Aorta (tissue), 5 donors: ENCODE data around the gene BLTP3A. TPM values are rescaled to one million over a fixed set of nuclear protein-coding genes. Genes with fewer than 3 reads are reported as not detected.

Experiments used
- ATAC-seq: fragments of 200-7000 bp; cut with Tn5 transposase; one replicate; pipeline ENCODE4 v1.9.1; 2022; ENCODE audit warnings: moderate library complexity; ENCODE audit not compliant: low FRiP score
- DNase-seq, 2 donors: peaks; one replicate each; pipeline ENCODE4 v3.0.0-alpha.2; 2020
- H3K27ac ChIP-seq, 2 donors: one replicate each; pipeline ENCODE4 v1.5.1; 2013; ENCODE audit warnings: low read length in 2 of 2, mild to moderate bottlenecking in 2 of 2, moderate library complexity in 2 of 2, control low read depth in 1 of 2, inconsistent platforms in 1 of 2, low read depth in 1 of 2
- H3K27me3 ChIP-seq, 2 donors: one replicate each; pipeline ENCODE4 v1.6.1; 2013; ENCODE audit warnings: control low read depth in 1 of 2, low read length in 1 of 2, mild to moderate bottlenecking in 1 of 2, moderate library complexity in 1 of 2; ENCODE audit not compliant: insufficient read depth in 2 of 2, control insufficient read depth in 1 of 2
- H3K36me3 ChIP-seq, 2 donors: one replicate each; pipeline ENCODE4 v1.6.1; 2013; ENCODE audit warnings: control low read depth in 1 of 2, low read length in 1 of 2, mild to moderate bottlenecking in 1 of 2; ENCODE audit not compliant: insufficient read depth in 2 of 2, control insufficient read depth in 1 of 2
- H3K4me1 ChIP-seq, 2 donors: one replicate each; pipeline ENCODE4 v1.6.1; 2013; ENCODE audit warnings: low read length in 2 of 2, control low read depth in 1 of 2, mild to moderate bottlenecking in 1 of 2, moderate library complexity in 1 of 2; ENCODE audit not compliant: insufficient read depth in 2 of 2, control insufficient read depth in 1 of 2
- H3K4me3 ChIP-seq, 2 donors: one replicate each; pipeline ENCODE4 v1.5.1; 2013; ENCODE audit warnings: low read length in 2 of 2, control low read depth in 1 of 2, mild to moderate bottlenecking in 1 of 2
- H3K9me3 ChIP-seq: one replicate; pipeline ENCODE4 v1.6.1; 2013; ENCODE audit warnings: mild to moderate bottlenecking, low read length; ENCODE audit not compliant: control insufficient read depth
- WGBS, 2 donors: extraction: QIAGEN DNeasy Blood & Tissue Kit; methylation state at CpG; one replicate each; pipeline ENCODE4 v1.1.7; 2013; 5-methylcytosine and 5-hydroxymethylcytosine counted together
- intact Hi-C, 2 donors: fragments of 100-400 bp; cut with DNase I; formaldehyde crosslinking; loops; one replicate each; pipeline versions ENCODE4 v1.14.2 to v1.15.0; 2022
- polyA plus RNA-seq, 2 donors: library from polyadenylated mRNA; stranded (reverse); fragments of 200-250 nt; gene quantifications; one replicate each; pipeline ENCODE4 v1.2.3, GENCODE V29; 2013
- total RNA-seq, 2 donors: library from RNA; stranded (reverse); fragmentation: NEBNext Ultra II Directional; extraction: Animal tissue kit (Norgen Biotek cat#: 25700); gene quantifications; one replicate each; pipeline ENCODE4 v1.2.1, GENCODE V29; 2021
- donor health status: healthy with polysubstance abuse.
- donor health status: Bipolar disorder and iron deficiency.
- donor health status: DM: no; HTN: no; CAD: no.
- donor health status: DM: no; HTN: no; CAD: no.
- donor health status: DM: yes; HTN: yes; CAD: no.

Gene BLTP3A
- total and polyA plus RNA-seq, 4 donors, result 1.1 to 12.0 (median 6.6) TPM

GRCh38 chr6:34834789-34835518, 43.1 kb downstream of the BLTP3A start:
- Histone ChIP-seq H3K4me1 (no peaks in the 10 kb centered on the region), H3K4me3 (no peak overlapping the region), H3K9me3 (no peaks in the 10 kb centered on the region), H3K36me3 (peaks cover 0 to 3% of the 10 kb centered on the region in 2 donors), H3K27me3 (no peaks in the 10 kb centered on the region), H3K27ac (no peak overlapping the region)
- WGBS, 2 donors, result 89 to 90% methylated on average over 4 of the region's 4 CpGs
- no peak for DNase-seq
- ATAC-seq, result no peak
- intact Hi-C loops, result no loop called here

- Histone ChIP-seq H3K4me3 (no peak overlapping the region), H3K27ac (no peak overlapping the region), H3K4me1 (no peaks in the 10 kb centered on the region), H3K9me3 (no peaks in the 10 kb centered on the region), H3K27me3 (no peaks in the 10 kb centered on the region), H3K36me3 (peaks cover 0 to 3% of the 10 kb centered on the region in 2 donors)
- DNase-seq (no peak), ATAC-seq (no peak)
- WGBS, 2 donors, result 92 to 94% methylated on average over 4 of the region's 4 CpGs
- intact Hi-C loops, result no loop called here
These were observed 44.1 kb downstream of the BLTP3A start for GRCh38 chr6:34836008-34836407.

- intact Hi-C loops, result no loop called here
- no peaks in the 10 kb centered on the region for H3K9me3 ChIP-seq
- no peaks in the 10 kb centered on the region for H3K27me3 ChIP-seq
- H3K36me3 ChIP-seq, result peaks cover 0 to 3% of the 10 kb centered on the region in 2 donors
- DNase-seq, result no peak
- 66 to 78% methylated on average over 2 of the region's 2 CpGs for WGBS, 2 donors
- H3K4me1 ChIP-seq, result no peaks in the 10 kb centered on the region
- ATAC-seq, result no peak
- H3K4me3 ChIP-seq, result no peak overlapping the region
- H3K27ac ChIP-seq, result no peak overlapping the region
These were observed 44.6 kb downstream of the BLTP3A start for GRCh38 chr6:34836451-34836850.

- no peaks in the 10 kb centered on the region for H3K4me1 ChIP-seq
- H3K36me3 ChIP-seq, result peaks cover 0 to 3% of the 10 kb centered on the region in 2 donors
- intact Hi-C loops, result no loop called here
- DNase-seq, result no peak
- H3K4me3 ChIP-seq, result no peak overlapping the region
- H3K27ac ChIP-seq, result no peak overlapping the region
- H3K27me3 ChIP-seq, result no peaks in the 10 kb centered on the region
- no peaks in the 10 kb centered on the region for H3K9me3 ChIP-seq
- no peak for ATAC-seq
These were observed 45.6 kb downstream of the BLTP3A start for GRCh38 chr6:34837528-34837927.

- H3K4me3 ChIP-seq, result no peak overlapping the region
- intact Hi-C loops, result no loop called here
- H3K9me3 ChIP-seq, result no peaks in the 10 kb centered on the region
- WGBS, 2 donors, result 95% methylated on average over 15 of the region's 15 CpGs
- ATAC-seq (no peak), DNase-seq (no peak)
- H3K36me3 ChIP-seq, result peaks cover 0 to 3% of the 10 kb centered on the region in 2 donors
- no peak overlapping the region for H3K27ac ChIP-seq
- no peaks in the 10 kb centered on the region for H3K27me3 ChIP-seq
- H3K4me1 ChIP-seq, result no peaks in the 10 kb centered on the region
These were observed 47.9 kb downstream of the BLTP3A start for GRCh38 chr6:34839666-34840352.

Other genes with a start within 250 kb of the BLTP3A start
- under 1 TPM in 1 of 2 donors, not detected in 1; 0.23 TPM for gene SPDEF, start 235.8 kb upstream of the BLTP3A start, total RNA-seq
- 1 to 10 TPM in 1 of 2 donors, under 1 TPM in 1; 0.67 to 3.0 TPM for gene SPDEF, start 235.8 kb upstream of the BLTP3A start, polyA plus RNA-seq
- 10 to 100 TPM; 69.7 to 76.6 TPM for gene ILRUN, start 95.3 kb upstream of the BLTP3A start, total RNA-seq
- gene ILRUN, start 95.3 kb upstream of the BLTP3A start, polyA plus RNA-seq, result 10 to 100 TPM; 46.7 to 62.2 TPM
- 10 to 100 TPM; 37.6 to 43.5 TPM for gene SNRPC, start 34.6 kb upstream of the BLTP3A start, total RNA-seq
- gene SNRPC, start 34.6 kb upstream of the BLTP3A start, polyA plus RNA-seq, result 100 to 1,000 TPM in 1 of 2 donors, 10 to 100 TPM in 1; 79.3 to 109 TPM
- 10 to 100 TPM; 18.8 to 21.5 TPM for gene TAF11, start 96.0 kb downstream of the BLTP3A start, total RNA-seq
- gene TAF11, start 96.0 kb downstream of the BLTP3A start, polyA plus RNA-seq, result 10 to 100 TPM; 41.6 to 50.6 TPM
- 10 to 100 TPM; 40.9 to 44.4 TPM for gene ANKS1A, start 97.2 kb downstream of the BLTP3A start, total RNA-seq
- 10 to 100 TPM in 1 of 2 donors, 1 to 10 TPM in 1; 9.4 to 17.2 TPM for gene ANKS1A, start 97.2 kb downstream of the BLTP3A start, polyA plus RNA-seq